ENCODE data around the gene LRRC7. TPM values are rescaled to one million over a fixed set of nuclear protein-coding genes. Genes with fewer than 3 reads are reported as not detected.

LRRC7 gene
- total and polyA plus RNA-seq, 4 donors, result 6.1 TPM; not detected in 3

GRCh38 chr1:69733061-69733460, 165.3 kb downstream of the LRRC7 start:
- H3K27me3 ChIP-seq (ENCODE audit: control insufficient read depth in 3 of 3, insufficient read depth in 3 of 3, low read length in 2 of 3), result no peaks in the 10 kb centered on the region
- H3K27ac ChIP-seq (ENCODE audit: low read depth in 1 of 2, low read length in 1 of 2), result no peak overlapping the region
- DNase-seq, result no peak
- H3K36me3 ChIP-seq (ENCODE audit: control insufficient read depth in 4 of 4, insufficient read depth in 4 of 4, low read length in 4 of 4), result no peaks in the 10 kb centered on the region
- TF ChIP-seq CTCF (IDR thresholded peaks at IDR 0.05; ENCODE audit: control extremely low read depth, extremely low read depth), result no peak
- peaks cover 0 to 2% (median 0%) of the 10 kb centered on the region in 4 donors for H3K9me3 ChIP-seq (ENCODE audit: control insufficient read depth in 4 of 4, insufficient read depth in 3 of 4, low read length in 3 of 4)
- ATAC-seq (ENCODE audit: insufficient read depth, low FRiP score), result no peak
- peaks cover 0 to 5% (median 0%) of the 10 kb centered on the region in 5 donors for H3K4me1 ChIP-seq (ENCODE audit: control insufficient read depth in 5 of 5, insufficient read depth in 5 of 5, low read length in 5 of 5)
- no peak overlapping the region for H3K9ac ChIP-seq (ENCODE audit: insufficient read depth in 1 of 2, low read length in 2 of 2)
- no peak overlapping the region for H3K4me3 ChIP-seq

DNA sequence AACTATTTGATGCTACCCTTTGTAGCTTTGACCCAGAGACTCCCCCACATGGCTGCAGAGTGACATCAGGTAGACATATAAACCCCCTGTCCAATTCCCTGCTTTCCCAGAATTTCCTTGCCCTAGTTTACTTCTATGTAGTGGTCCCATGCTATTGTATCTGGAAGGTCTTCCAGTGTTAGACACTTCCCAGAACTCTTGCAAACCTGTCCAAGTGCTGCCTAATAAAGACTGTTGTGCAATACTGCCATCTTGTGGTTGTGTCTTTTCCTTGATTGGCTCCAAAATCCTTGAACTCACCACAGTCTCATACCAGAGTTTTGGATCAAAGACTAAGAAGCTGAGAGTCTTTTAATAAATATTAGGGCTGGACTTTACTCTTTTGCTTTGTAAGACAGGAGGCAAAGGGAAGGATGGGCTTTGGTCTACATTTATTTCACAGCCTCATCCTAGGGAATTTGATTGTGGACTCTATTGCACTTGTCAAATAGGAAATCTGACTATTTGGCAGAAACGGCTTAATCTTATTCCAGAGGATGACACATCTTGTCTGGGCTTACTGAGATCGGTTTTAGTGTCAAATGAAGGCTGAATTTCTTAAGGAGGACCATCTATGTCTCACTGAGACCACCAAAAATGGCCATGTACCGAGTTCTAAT, 169.9 kb downstream of the LRRC7 start:
- H3K4me1 ChIP-seq (ENCODE audit: control insufficient read depth in 5 of 5, insufficient read depth in 5 of 5, low read length in 5 of 5), result peaks cover 0 to 22% (median 0%) of the 10 kb centered on the region in 5 donors
- peak; percentile 52 to 81 (median 80) for DNase-seq
- 53 to 58% methylated on average over 3 of the region's 3 CpGs for WGBS, 2 donors

DNA sequence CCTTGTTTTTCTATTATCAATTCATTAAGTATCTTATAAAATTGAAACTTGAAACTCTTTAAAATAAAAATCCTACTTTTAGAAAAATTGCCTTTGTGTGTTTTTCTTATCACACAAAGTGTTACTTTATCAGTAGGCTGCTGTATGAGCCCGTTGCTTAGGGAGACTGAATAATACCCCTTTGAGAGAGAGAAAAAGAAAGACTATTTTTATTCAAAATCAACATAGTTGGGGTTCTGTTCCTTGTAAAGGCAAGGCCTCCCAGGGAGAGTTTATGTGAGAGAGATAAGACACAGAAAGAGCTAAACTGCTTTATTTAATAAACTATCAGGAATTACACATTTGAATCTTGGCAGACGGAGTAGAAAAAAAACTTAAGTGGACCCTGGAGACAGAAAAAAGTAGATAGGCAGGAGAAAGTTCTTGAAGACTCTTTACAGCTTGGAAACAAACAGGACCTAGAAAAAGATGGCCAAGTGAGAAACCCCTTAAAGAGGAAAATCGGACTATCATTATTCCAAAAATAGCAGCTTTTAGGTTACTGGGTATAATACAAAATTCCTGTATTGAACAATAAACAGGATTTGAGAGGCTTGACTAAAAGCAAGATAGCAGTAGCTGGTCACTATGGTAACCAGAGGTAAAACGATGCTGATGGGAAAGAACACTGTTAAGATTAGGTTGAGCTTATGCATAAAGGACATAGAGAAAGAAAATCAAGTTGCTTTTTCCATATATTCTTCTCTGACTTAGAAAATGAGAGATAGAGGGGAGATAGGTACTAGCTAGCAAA, 170.9 kb downstream of the LRRC7 start:
- H3K27me3 ChIP-seq (ENCODE audit: control insufficient read depth in 3 of 3, insufficient read depth in 3 of 3, low read length in 2 of 3), result no peaks in the 10 kb centered on the region
- no peak overlapping the region for H3K27ac ChIP-seq (ENCODE audit: low read depth in 1 of 2, low read length in 1 of 2)
- WGBS, 2 donors, result 37 to 58% methylated on average over 4 of the region's 4 CpGs
- H3K4me1 ChIP-seq (ENCODE audit: control insufficient read depth in 5 of 5, insufficient read depth in 5 of 5, low read length in 5 of 5), result peaks cover 0 to 22% (median 0%) of the 10 kb centered on the region in 5 donors
- H3K4me3 ChIP-seq, result no peak overlapping the region
- H3K36me3 ChIP-seq (ENCODE audit: control insufficient read depth in 4 of 4, insufficient read depth in 4 of 4, low read length in 4 of 4), result no peaks in the 10 kb centered on the region
- DNase-seq, result peak in 2 of 3 donors; percentile 78 to 86
- ATAC-seq (ENCODE audit: insufficient read depth, low FRiP score), result no peak
- peaks cover 0 to 2% (median 0%) of the 10 kb centered on the region in 4 donors for H3K9me3 ChIP-seq (ENCODE audit: control insufficient read depth in 4 of 4, insufficient read depth in 3 of 4, low read length in 3 of 4)
- TF ChIP-seq CTCF (IDR thresholded peaks at IDR 0.05; ENCODE audit: control extremely low read depth, extremely low read depth), result no peak
- no peak overlapping the region for H3K9ac ChIP-seq (ENCODE audit: insufficient read depth in 1 of 2, low read length in 2 of 2)

More for the DNA sequence above, 169.9 kb downstream of the LRRC7 start:
- Histone ChIP-seq H3K4me3 (no peak overlapping the region), H3K27me3 (ENCODE audit: control insufficient read depth in 3 of 3, insufficient read depth in 3 of 3, low read length in 2 of 3) (no peaks in the 10 kb centered on the region), H3K36me3 (ENCODE audit: control insufficient read depth in 4 of 4, insufficient read depth in 4 of 4, low read length in 4 of 4) (no peaks in the 10 kb centered on the region), H3K9me3 (ENCODE audit: control insufficient read depth in 4 of 4, insufficient read depth in 3 of 4, low read length in 3 of 4) (peaks cover 0 to 2% (median 0%) of the 10 kb centered on the region in 4 donors), H3K27ac (ENCODE audit: low read depth in 1 of 2, low read length in 1 of 2) (no peak overlapping the region), H3K9ac (ENCODE audit: insufficient read depth in 1 of 2, low read length in 2 of 2) (no peak overlapping the region)
- no peak for TF ChIP-seq CTCF (IDR thresholded peaks at IDR 0.05; ENCODE audit: control extremely low read depth, extremely low read depth)
- peak; percentile 11 for ATAC-seq (ENCODE audit: insufficient read depth, low FRiP score)

Data from lung (tissue), 12 donors.